ENCODE measurements around the gene APCDD1. TPM values are rescaled to one million over a fixed set of nuclear protein-coding genes. Genes with fewer than 3 reads are reported as not detected.

The APCDD1 gene
- total RNA-seq, 1 donor from 2014 or later: 4.4 TPM

- H3K79me2 ChIP-seq (ENCODE audit: insufficient read depth, low read length): no peaks in the 10 kb centered on the region
- TF ChIP-seq CTCF (IDR thresholded peaks at IDR 0.05; ENCODE audit: insufficient read depth, low read depth, low read length) (no peak), EZH2 (IDR thresholded peaks at IDR 0.05; ENCODE audit: insufficient read depth, low read length) (no peak)
- H3K4me2 ChIP-seq (ENCODE audit: low read length): no peak overlapping the region
- Mint-ChIP-seq H3K9me3 (ENCODE audit: unreplicated experiment) (peaks cover 2% of the 10 kb centered on the region), H3K27ac (ENCODE audit: unreplicated experiment) (no peak overlapping the region), H3K36me3 (ENCODE audit: low read depth, unreplicated experiment) (no peaks in the 10 kb centered on the region), H3K27me3 (ENCODE audit: low read depth, unreplicated experiment) (peaks cover 6% of the 10 kb centered on the region), H3K4me3 (ENCODE audit: unreplicated experiment) (peak overlapping the region; percentile 23), H3K4me1 (ENCODE audit: low read depth, unreplicated experiment) (peaks cover 21% of the 10 kb centered on the region)
- H3K4me3 ChIP-seq (ENCODE audit: insufficient read depth, low read depth, low read length): no peak overlapping the region
- no peak overlapping the region for H3K9ac ChIP-seq (ENCODE audit: low read length)
- no peaks in the 10 kb centered on the region for H3K36me3 ChIP-seq (ENCODE audit: insufficient read depth, low read length)
- DNase-seq (ENCODE audit: low read depth) (no peak), FAIRE-seq (no peak)
- no peak overlapping the region for H3K27ac ChIP-seq (ENCODE audit: low read depth, low read length)
- no peak overlapping the region for H2AFZ ChIP-seq (ENCODE audit: low read depth, low read length)
- no peaks in the 10 kb centered on the region for H3K9me3 ChIP-seq (ENCODE audit: insufficient read depth, low read depth, low read length)
- H3K4me1 ChIP-seq (ENCODE audit: insufficient read depth, low read length): no peaks in the 10 kb centered on the region
- H3K27me3 ChIP-seq (ENCODE audit: insufficient read depth, low read length): peaks cover 27% of the 10 kb centered on the region
- no peaks in the 10 kb centered on the region for H4K20me1 ChIP-seq (ENCODE audit: insufficient read depth, low read length)
These were observed 2.3 kb downstream of the APCDD1 start for GRCh38 chr18:10456718-10457117.

DNA sequence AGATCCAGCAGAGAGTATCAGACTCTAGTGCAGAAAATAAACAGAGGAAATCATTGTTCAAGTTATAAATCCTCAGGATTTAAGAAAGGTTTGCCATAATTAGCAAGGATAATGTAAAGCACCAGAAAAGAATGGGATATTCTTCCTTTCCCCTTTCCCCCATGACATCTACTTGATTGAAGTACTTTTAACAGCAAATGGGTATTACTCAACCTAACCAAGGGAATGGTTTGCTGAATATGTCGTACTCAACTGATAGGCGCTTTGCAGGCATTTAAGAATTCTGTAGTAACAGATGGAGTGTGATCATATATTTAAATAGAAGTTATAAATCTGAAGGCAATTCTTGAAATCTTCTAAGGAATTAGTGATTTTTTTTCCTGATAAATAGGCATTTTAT is 2.7 kb downstream of the APCDD1 start:
- Histone ChIP-seq H3K36me3 (ENCODE audit: insufficient read depth, low read length) (no peaks in the 10 kb centered on the region), H3K4me3 (ENCODE audit: insufficient read depth, low read depth, low read length) (no peak overlapping the region), H3K4me2 (ENCODE audit: low read length) (no peak overlapping the region), H3K9ac (ENCODE audit: low read length) (no peak overlapping the region), H2AFZ (ENCODE audit: low read depth, low read length) (no peak overlapping the region), H3K79me2 (ENCODE audit: insufficient read depth, low read length) (no peaks in the 10 kb centered on the region), H3K9me3 (ENCODE audit: insufficient read depth, low read depth, low read length) (no peaks in the 10 kb centered on the region), H3K4me1 (ENCODE audit: insufficient read depth, low read length) (no peaks in the 10 kb centered on the region), H4K20me1 (ENCODE audit: insufficient read depth, low read length) (no peaks in the 10 kb centered on the region), H3K27me3 (ENCODE audit: insufficient read depth, low read length) (peaks cover 27% of the 10 kb centered on the region), H3K27ac (ENCODE audit: low read depth, low read length) (no peak overlapping the region)
- DNase-seq (ENCODE audit: low read depth) (no peak), FAIRE-seq (no peak)
- TF ChIP-seq CTCF (IDR thresholded peaks at IDR 0.05; ENCODE audit: insufficient read depth, low read depth, low read length) (no peak), EZH2 (IDR thresholded peaks at IDR 0.05; ENCODE audit: insufficient read depth, low read length) (no peak)
- Mint-ChIP-seq H3K36me3 (ENCODE audit: low read depth, unreplicated experiment) (no peaks in the 10 kb centered on the region), H3K4me1 (ENCODE audit: low read depth, unreplicated experiment) (peaks cover 21% of the 10 kb centered on the region), H3K4me3 (ENCODE audit: unreplicated experiment) (no peak overlapping the region), H3K9me3 (ENCODE audit: unreplicated experiment) (peaks cover under 1% of the 10 kb centered on the region), H3K27me3 (ENCODE audit: low read depth, unreplicated experiment) (peaks cover 6% of the 10 kb centered on the region), H3K27ac (ENCODE audit: unreplicated experiment) (no peak overlapping the region)

DNA sequence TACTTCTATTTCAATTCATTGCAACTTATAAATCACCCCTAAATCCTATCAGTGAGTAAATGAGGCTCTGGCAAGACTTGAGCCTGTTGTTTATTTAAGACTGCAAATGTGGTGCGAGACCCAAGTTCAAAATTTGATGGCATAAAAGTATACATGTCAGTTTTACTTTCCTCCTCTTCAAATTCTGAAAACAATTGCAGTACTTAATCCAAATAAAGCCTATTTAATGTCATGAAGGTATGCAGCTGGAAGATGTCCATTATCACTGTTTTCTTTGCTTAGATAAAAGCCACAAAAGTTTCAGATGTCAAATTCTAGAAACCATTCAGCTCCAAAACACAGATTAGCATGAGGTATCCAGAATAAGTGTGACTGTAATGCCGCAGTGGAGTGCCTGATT is 3.3 kb downstream of the APCDD1 start:
- no peak for TF ChIP-seq EZH2 (IDR thresholded peaks at IDR 0.05; ENCODE audit: insufficient read depth, low read length)
- no peak for TF ChIP-seq CTCF (IDR thresholded peaks at IDR 0.05; ENCODE audit: insufficient read depth, low read depth, low read length)
- H3K4me2 ChIP-seq (ENCODE audit: low read length): peak overlapping the region; percentile 60
- FAIRE-seq (no peak), DNase-seq (ENCODE audit: low read depth) (peak; percentile 30)
- Mint-ChIP-seq H3K9me3 (ENCODE audit: unreplicated experiment) (no peaks in the 10 kb centered on the region), H3K36me3 (ENCODE audit: low read depth, unreplicated experiment) (no peaks in the 10 kb centered on the region), H3K27me3 (ENCODE audit: low read depth, unreplicated experiment) (peaks cover 6% of the 10 kb centered on the region), H3K4me3 (ENCODE audit: unreplicated experiment) (no peak overlapping the region), H3K27ac (ENCODE audit: unreplicated experiment) (no peak overlapping the region), H3K4me1 (ENCODE audit: low read depth, unreplicated experiment) (peaks cover 21% of the 10 kb centered on the region)
- no peaks in the 10 kb centered on the region for H3K4me1 ChIP-seq (ENCODE audit: insufficient read depth, low read length)
- H3K27ac ChIP-seq (ENCODE audit: low read depth, low read length): no peak overlapping the region
- H3K4me3 ChIP-seq (ENCODE audit: insufficient read depth, low read depth, low read length): no peak overlapping the region
- H3K9ac ChIP-seq (ENCODE audit: low read length): no peak overlapping the region
- H4K20me1 ChIP-seq (ENCODE audit: insufficient read depth, low read length): no peaks in the 10 kb centered on the region
- H3K79me2 ChIP-seq (ENCODE audit: insufficient read depth, low read length): no peaks in the 10 kb centered on the region
- H3K27me3 ChIP-seq (ENCODE audit: insufficient read depth, low read length): peaks cover 27% of the 10 kb centered on the region
- H3K9me3 ChIP-seq (ENCODE audit: insufficient read depth, low read depth, low read length): no peaks in the 10 kb centered on the region
- no peaks in the 10 kb centered on the region for H3K36me3 ChIP-seq (ENCODE audit: insufficient read depth, low read length)
- no peak overlapping the region for H2AFZ ChIP-seq (ENCODE audit: low read depth, low read length)

All from astrocyte (in vitro differentiated cells and primary cell).